ENCODE data around the gene FBXO21.

Gene FBXO21

GRCh38 chr12:117100851-117101673, 89.2 kb downstream of the FBXO21 start:
- Histone ChIP-seq H3K4me3 (ENCODE audit: low read depth, low read length, poor library complexity, severe bottlenecking) (no peak overlapping the region), H3K4me1 (ENCODE audit: insufficient read depth, low read length, severe bottlenecking) (peaks cover 18% of the 10 kb centered on the region), H3K27ac (ENCODE audit: low read depth, low read length, poor library complexity, severe bottlenecking) (no peak overlapping the region), H3K9ac (ENCODE audit: low read length) (no peak overlapping the region), H2AFZ (ENCODE audit: low read length) (no peak overlapping the region), H3K79me2 (ENCODE audit: insufficient read depth, low read length) (no peaks in the 10 kb centered on the region), H3K4me2 (ENCODE audit: low read length) (no peak overlapping the region), H3F3A (ENCODE audit: insufficient read depth, low read length) (no peaks in the 10 kb centered on the region), H3K27me3 (ENCODE audit: insufficient read depth, low read length) (peaks cover 12% of the 10 kb centered on the region), H3K9me2 (ENCODE audit: low read depth, low read length) (no peaks in the 10 kb centered on the region), H3K36me3 (ENCODE audit: insufficient read depth, low read length) (no peaks in the 10 kb centered on the region), H3K9me3 (ENCODE audit: low read length) (no peaks in the 10 kb centered on the region), H4K20me1 (ENCODE audit: insufficient read depth, low read length) (no peaks in the 10 kb centered on the region)
- TF ChIP-seq CTCF (IDR thresholded peaks at IDR 0.05; ENCODE audit: low read length) (no peak), EZH2 (IDR thresholded peaks at IDR 0.05; ENCODE audit: borderline replicate concordance, low read length) (no peak)

- Histone ChIP-seq H3K4me2 (ENCODE audit: low read length) (no peak overlapping the region), H3F3A (ENCODE audit: insufficient read depth, low read length) (no peaks in the 10 kb centered on the region), H3K27me3 (ENCODE audit: insufficient read depth, low read length) (peaks cover 14% of the 10 kb centered on the region; the same call in 1 of the 2 replicates)
Measured at GRCh38 chr12:117100251-117100650, 90.0 kb downstream of the FBXO21 start.

More at GRCh38 chr12:117100251-117100650, 90.0 kb downstream of the FBXO21 start:
- Histone ChIP-seq H3K9ac (ENCODE audit: low read length) (no peak overlapping the region), H2AFZ (ENCODE audit: low read length) (no peak overlapping the region), H3K4me3 (ENCODE audit: low read depth, low read length, poor library complexity, severe bottlenecking) (no peak overlapping the region), H4K20me1 (ENCODE audit: insufficient read depth, low read length) (no peaks in the 10 kb centered on the region), H3K79me2 (ENCODE audit: insufficient read depth, low read length) (no peaks in the 10 kb centered on the region), H3K27ac (ENCODE audit: low read depth, low read length, poor library complexity, severe bottlenecking) (no peak overlapping the region), H3K9me3 (ENCODE audit: low read length) (no peaks in the 10 kb centered on the region), H3K36me3 (ENCODE audit: insufficient read depth, low read length) (no peaks in the 10 kb centered on the region), H3K4me1 (ENCODE audit: insufficient read depth, low read length, severe bottlenecking) (peaks cover 12% of the 10 kb centered on the region), H3K9me2 (ENCODE audit: low read depth, low read length) (no peaks in the 10 kb centered on the region)
- TF ChIP-seq EZH2 (IDR thresholded peaks at IDR 0.05; ENCODE audit: borderline replicate concordance, low read length) (no peak), CTCF (IDR thresholded peaks at IDR 0.05; ENCODE audit: low read length) (no peak)
